Endothelial cell of umbilical vein (primary cell): ENCODE results near the gene PXMP4. TPM values are rescaled to one million over a fixed set of nuclear protein-coding genes. Genes with fewer than 3 reads are reported as not detected.
"Not testable (repeated sequence)": the region's sequence is repeated elsewhere in the genome, so short reads cannot be mapped to it uniquely, and the experiment has no call there.

Source experiments
- BruUV-seq: library from RNA; stranded (reverse); fragments of 400-500 nt; replicated peaks from 2 replicates; lab custom pipeline; 2021; lab: Mats Ljungman, UMichigan
- CTCF ChIA-PET: fragments of 300-600, 350-600 bp; sonication (Branson Sonifier 250); formaldehyde crosslinking; loops from one replicate; lab custom pipeline; 2021; ENCODE audit warnings: antibody characterized with exemption, inconsistent platforms; lab: Charles Lee
- POLR2A ChIA-PET: fragments of 300-600, 350-600 bp; sonication (Branson Sonifier 250); formaldehyde crosslinking; loops from one replicate; lab custom pipeline; 2021; ENCODE audit warnings: antibody characterized with exemption, inconsistent platforms; lab: Charles Lee
- DNase-seq: peaks from one replicate; pipeline ENCODE4 v3.0.0-alpha.2; 2011; ENCODE audit warnings: low read depth, low spot score
- FAIRE-seq: peaks from 2 replicates; lab custom pipeline; 2011; peaks lifted over from hg19 to GRCh38; lab: Jason Lieb, UNC
- H2AFZ ChIP-seq: 2 replicates; pipeline ENCODE4 v1.6.0; 2012; ENCODE audit warnings: low read depth, low read length, control low read depth, inconsistent platforms
- H3K27ac ChIP-seq: 2 replicates; pipeline ENCODE4 v1.5.1; 2011; ENCODE audit warnings: low read depth, mild to moderate bottlenecking, control low read depth, low read length, moderate library complexity; ENCODE audit not compliant: insufficient read depth
- H3K27me3 ChIP-seq, 2 experiments: 2 replicates each; pipeline versions ENCODE4 v1.6.0 to v1.6.1; 2011; ENCODE audit warnings: low read length in 2 of 2, mixed read lengths in 1 of 2; ENCODE audit not compliant: control insufficient read depth in 2 of 2, insufficient read depth in 2 of 2
- H3K36me3 ChIP-seq, 2 experiments: 2 replicates in 1 of 2; 3 replicates in 1 of 2; pipeline ENCODE4 v1.5.1; 2011; ENCODE audit warnings: low read length in 2 of 2, mild to moderate bottlenecking in 1 of 2, moderate library complexity in 1 of 2; ENCODE audit not compliant: control insufficient read depth in 2 of 2, insufficient read depth in 2 of 2; ENCODE audit errors: extremely low read depth in 1 of 2
- H3K4me1 ChIP-seq: 3 replicates; pipeline ENCODE4 v1.5.1; 2011; ENCODE audit warnings: mild to moderate bottlenecking, low read length; ENCODE audit not compliant: control insufficient read depth, insufficient read depth; ENCODE audit errors: extremely low read depth
- H3K4me2 ChIP-seq: 2 replicates; pipeline ENCODE4 v1.6.1; 2011; ENCODE audit warnings: low read length, control low read depth, mixed read lengths; ENCODE audit not compliant: insufficient read depth
- H3K4me3 ChIP-seq, 3 experiments: fragments of 200-600 bp in 1 of 3; sonication (generic), shearing (Covaris generic) in 1 of 3; replicated peaks in 1 of 3; 2 replicates each; pipeline ENCODE4 v1.5.1; 2011 to 2016; ENCODE audit warnings: control low read depth in 3 of 3, low read length in 3 of 3, mild to moderate bottlenecking in 2 of 3, inconsistent platforms in 1 of 3, low read depth in 1 of 3, moderate library complexity in 1 of 3; ENCODE audit not compliant: insufficient read depth in 1 of 3
- H3K79me2 ChIP-seq: 2 replicates; pipeline ENCODE4 v1.6.0; 2012; ENCODE audit warnings: low read length, inconsistent platforms; ENCODE audit not compliant: control insufficient read depth, insufficient read depth
- H3K9ac ChIP-seq: replicated peaks from 2 replicates; pipeline ENCODE3; 2011; ENCODE audit warnings: low read length, control low read depth; ENCODE audit not compliant: insufficient read depth; ENCODE audit errors: extremely low read depth
- H3K9me1 ChIP-seq: replicated peaks from 3 replicates; pipeline ENCODE4 v1.6.0; 2011; ENCODE audit warnings: mild to moderate bottlenecking, low read length; ENCODE audit not compliant: control insufficient read depth, insufficient read depth; ENCODE audit errors: extremely low read depth
- H3K9me3 ChIP-seq: replicated peaks from 2 replicates; pipeline ENCODE4 v1.5.1; 2012; ENCODE audit warnings: low read length, inconsistent platforms; ENCODE audit not compliant: control insufficient read depth, insufficient read depth
- H4K20me1 ChIP-seq: replicated peaks from 2 replicates; pipeline ENCODE3; 2011; ENCODE audit warnings: mild to moderate bottlenecking, low read length; ENCODE audit not compliant: control insufficient read depth, insufficient read depth; ENCODE audit errors: extremely low read depth
- FOS ChIP-seq: IDR thresholded peaks from 2 replicates; pipeline ENCODE4 v1.6.1; 2011; ENCODE audit warnings: mild to moderate bottlenecking, low read length, moderate library complexity, borderline replicate concordance; ENCODE audit not compliant: insufficient read depth
- GATA2 ChIP-seq: IDR thresholded peaks from 2 replicates; pipeline ENCODE4 v1.7.0; 2011; ENCODE audit warnings: low read depth, mild to moderate bottlenecking, moderate library complexity, mixed read lengths, low read length; ENCODE audit not compliant: insufficient read length, insufficient read depth
- JUN ChIP-seq: IDR thresholded peaks from 2 replicates; pipeline ENCODE4 v1.6.1; 2011; ENCODE audit warnings: borderline replicate concordance, low read depth; ENCODE audit not compliant: insufficient read length, insufficient read depth
- MYC ChIP-seq: IDR thresholded peaks from one replicate; pipeline ENCODE4 v1.6.1; 2011; ENCODE audit warnings: mild to moderate bottlenecking, low read depth, low read length
- POLR2A ChIP-seq: IDR thresholded peaks from 2 replicates; pipeline ENCODE4 v1.6.1; 2012; ENCODE audit warnings: low read depth, mild to moderate bottlenecking, control low read depth, low read length
- POLR2AphosphoS5 ChIP-seq: IDR thresholded peaks from 2 replicates; pipeline ENCODE4 v1.6.1; 2012; ENCODE audit warnings: low read depth, mild to moderate bottlenecking, control low read depth, low read length, moderate library complexity; ENCODE audit not compliant: insufficient read depth
- dilution Hi-C: fragments of 300-500 bp; cut with MboI; formaldehyde crosslinking; loops from one replicate; pipeline ENCODE4 v1.15.0; 2019; ENCODE audit warnings: low sequenced_read_pairs; ENCODE audit not compliant: extremely low pct_ligation_motif_present
- intact Hi-C: fragments of 100-400 bp; cut with micrococcal nuclease; formaldehyde crosslinking; loops from one replicate; pipeline ENCODE4 v1.10.0; 2022
- polyA plus RNA-seq, 4 experiments: library from polyadenylated mRNA; depleted of rRNA in 3 of 4; stranded (reverse) in 3 of 4; unstranded in 1 of 4; fragments of >200 nt; gene quantifications; 2 replicates each; pipeline versions ENCODE4 v1.2.1 to v1.2.3, GENCODE V29; 2011 to 2012; ENCODE audit warnings: missing spikeins in 1 of 4
- total RNA-seq: library from RNA; stranded (reverse); gene quantifications from 2 replicates; pipeline ENCODE4 v1.2.3, GENCODE V29; 2021
- TF ChIP-seq, protein P1 (sequence below), 2 donors: IDR thresholded peaks; 1 replicate in 1 of 2; 2 replicates in 1 of 2; pipeline ENCODE4 v1.5.1; 2011; ENCODE audit warnings: low read length in 2 of 2, mild to moderate bottlenecking in 2 of 2, moderate library complexity in 2 of 2, control low read depth in 1 of 2, inconsistent platforms in 1 of 2, low read depth in 1 of 2; ENCODE audit not compliant: insufficient read depth in 1 of 2; ENCODE audit errors: extremely low read depth in 1 of 2
- TF ChIP-seq, protein P2 (sequence below): IDR thresholded peaks from 2 replicates; pipeline ENCODE4 v1.6.1; 2011; ENCODE audit not compliant: insufficient read depth, insufficient read length

PXMP4 gene
- total and polyA plus RNA-seq, 2 donors (not counting 3 experiments of a cell fraction or from before 2014, with no cell fraction given), result 6.9 to 8.5 TPM

DNA sequence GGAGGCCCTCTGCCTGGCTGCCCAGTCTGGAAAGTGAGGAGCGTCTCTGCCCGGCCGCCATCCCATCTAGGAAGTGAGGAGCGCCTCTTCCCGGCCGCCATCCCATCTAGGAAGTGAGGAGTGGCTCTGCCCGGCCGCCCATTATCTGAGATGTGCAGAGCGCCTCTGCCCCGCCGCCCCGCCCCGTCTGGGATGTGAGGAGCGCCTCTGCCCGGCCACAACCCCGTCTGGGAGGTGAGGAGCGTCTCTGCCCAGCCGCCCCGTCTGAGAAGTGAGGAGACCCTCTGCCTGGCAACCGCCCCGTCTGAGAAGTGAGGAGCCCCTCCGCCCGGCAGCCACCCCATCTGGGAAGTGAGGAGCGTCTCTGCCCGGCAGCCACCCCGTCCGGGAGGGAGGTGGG lies 21.1 kb downstream of the PXMP4 start:
- dilution Hi-C loops, DNase-seq, FAIRE-seq, BruUV-seq, H3K4me3 ChIP-seq, H3K9ac ChIP-seq, H3K79me2 ChIP-seq, H3K36me3 ChIP-seq, H3K9me3 ChIP-seq, CTCF ChIA-PET, H3K27ac ChIP-seq, POLR2A ChIA-PET, intact Hi-C loops, H3K4me1 ChIP-seq, H3K9me1 ChIP-seq, H3K27me3 ChIP-seq, H3K4me2 ChIP-seq, H4K20me1 ChIP-seq, H2AFZ ChIP-seq: not testable (repeated sequence)

DNA sequence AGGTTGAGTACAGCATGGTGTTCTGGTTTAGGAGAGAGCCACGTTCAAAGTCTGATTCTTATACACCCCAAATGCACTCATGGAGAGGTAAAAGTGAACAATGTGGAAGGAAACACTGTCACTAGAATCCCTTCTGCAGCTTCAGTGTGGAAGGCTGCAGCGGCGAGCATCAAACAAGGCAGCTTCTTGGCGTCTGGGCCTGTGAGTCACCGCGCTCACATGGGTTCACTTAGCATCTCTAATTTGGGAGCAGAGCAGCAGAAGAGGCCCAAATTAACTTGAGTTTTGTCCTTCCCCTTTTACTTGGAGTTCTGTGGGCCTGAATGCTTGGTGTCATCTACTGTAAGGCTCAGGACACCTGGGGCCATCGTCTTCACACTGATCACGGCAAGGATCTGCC lies 23.0 kb downstream of the PXMP4 start:
- Histone ChIP-seq H2AFZ (no peak overlapping the region), H3K9ac (no peak overlapping the region), H3K27ac (no peak overlapping the region), H4K20me1 (no peaks in the 10 kb centered on the region), H3K9me1 (no peaks in the 10 kb centered on the region), H3K79me2 (no peaks in the 10 kb centered on the region), H3K4me3 (no peak overlapping the region), H3K4me1 (no peaks in the 10 kb centered on the region), H3K36me3 (no peaks in the 10 kb centered on the region), H3K9me3 (no peaks in the 10 kb centered on the region), H3K27me3 (no peaks in the 10 kb centered on the region), H3K4me2 (no peak overlapping the region)
- no TSS peak for BruUV-seq
- ChIA-PET CTCF (no interaction called here), POLR2A (no interaction called here)
- FAIRE-seq (no peak), DNase-seq (no peak)
- intact Hi-C loops, result no loop called here
- dilution Hi-C loops, result no loop called here
- TF ChIP-seq, protein P1, sequence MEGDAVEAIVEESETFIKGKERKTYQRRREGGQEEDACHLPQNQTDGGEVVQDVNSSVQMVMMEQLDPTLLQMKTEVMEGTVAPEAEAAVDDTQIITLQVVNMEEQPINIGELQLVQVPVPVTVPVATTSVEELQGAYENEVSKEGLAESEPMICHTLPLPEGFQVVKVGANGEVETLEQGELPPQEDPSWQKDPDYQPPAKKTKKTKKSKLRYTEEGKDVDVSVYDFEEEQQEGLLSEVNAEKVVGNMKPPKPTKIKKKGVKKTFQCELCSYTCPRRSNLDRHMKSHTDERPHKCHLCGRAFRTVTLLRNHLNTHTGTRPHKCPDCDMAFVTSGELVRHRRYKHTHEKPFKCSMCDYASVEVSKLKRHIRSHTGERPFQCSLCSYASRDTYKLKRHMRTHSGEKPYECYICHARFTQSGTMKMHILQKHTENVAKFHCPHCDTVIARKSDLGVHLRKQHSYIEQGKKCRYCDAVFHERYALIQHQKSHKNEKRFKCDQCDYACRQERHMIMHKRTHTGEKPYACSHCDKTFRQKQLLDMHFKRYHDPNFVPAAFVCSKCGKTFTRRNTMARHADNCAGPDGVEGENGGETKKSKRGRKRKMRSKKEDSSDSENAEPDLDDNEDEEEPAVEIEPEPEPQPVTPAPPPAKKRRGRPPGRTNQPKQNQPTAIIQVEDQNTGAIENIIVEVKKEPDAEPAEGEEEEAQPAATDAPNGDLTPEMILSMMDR (IDR thresholded peaks at IDR 0.05; ENCODE audit: extremely low read depth in 1 of 2, insufficient read depth in 1 of 2, low read depth in 1 of 2, low read length in 2 of 2), result no peak
- TF ChIP-seq MYC (no peak), FOS (no peak), POLR2A (no peak), GATA2 (no peak), POLR2AphosphoS5 (no peak), JUN (no peak)
- TF ChIP-seq, protein P2, sequence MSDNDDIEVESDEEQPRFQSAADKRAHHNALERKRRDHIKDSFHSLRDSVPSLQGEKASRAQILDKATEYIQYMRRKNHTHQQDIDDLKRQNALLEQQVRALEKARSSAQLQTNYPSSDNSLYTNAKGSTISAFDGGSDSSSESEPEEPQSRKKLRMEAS, result no peak
